ENCODE results near the gene KCNH5. TPM values are rescaled to one million over a fixed set of nuclear protein-coding genes. Genes with fewer than 3 reads are reported as not detected.

The KCNH5 gene
- polyA plus RNA-seq, 2 of the 4 experiments (the other 2 are of a cell fraction): 0.01 TPM; not detected in 1

DNA sequence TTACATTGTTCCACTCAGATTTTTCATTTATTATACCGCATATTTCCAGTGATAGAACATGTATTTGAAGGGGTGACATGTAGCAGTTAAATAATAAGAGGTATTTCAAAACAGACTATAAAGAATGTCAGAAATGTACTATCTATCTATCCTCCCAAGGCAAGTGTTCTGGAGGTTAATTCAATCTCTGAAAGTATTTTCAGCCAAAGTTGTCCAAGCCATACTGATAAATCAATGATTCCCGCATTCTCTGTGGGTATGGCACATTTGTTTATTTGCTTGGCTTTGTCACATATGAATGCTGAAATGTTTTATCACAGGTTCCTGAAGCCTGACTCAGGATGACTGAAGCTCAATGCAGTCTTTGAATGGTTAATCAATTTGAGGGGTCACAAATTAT is 35.8 kb downstream of the KCNH5 start:
- TF ChIP-seq RAD21 (conservative IDR thresholded peaks at IDR 0.05 in 1 of 2, IDR thresholded peaks at IDR 0.05 in 1 of 2) (no peak), ZNF302 (CRISPR knock-in tag; IDR thresholded peaks at IDR 0.05) (no peak)
- ATAC-seq (no peak), DNase-seq (ENCODE audit: low read depth in 1 of 2, low spot score in 1 of 2) (no peak), FAIRE-seq (no peak)
- Histone ChIP-seq H3K27ac (no peak overlapping the region), H3K4me3 (no peak overlapping the region), H3K4me1 (no peaks in the 10 kb centered on the region), H3K4me2 (no peak overlapping the region), H3K9me3 (no peaks in the 10 kb centered on the region)
- ChIA-PET POLR2A (no interaction called here), CTCF (interaction anchor here (1.0 kb wide), 1 partner anchor 14 kb away, joined by 3 read pairs; no protein-coding TSS in a partner anchor)
- 52% methylated on average over 2 of the region's 2 CpGs for WGBS (ENCODE audit: missing lambda C conversion rate)

DNA sequence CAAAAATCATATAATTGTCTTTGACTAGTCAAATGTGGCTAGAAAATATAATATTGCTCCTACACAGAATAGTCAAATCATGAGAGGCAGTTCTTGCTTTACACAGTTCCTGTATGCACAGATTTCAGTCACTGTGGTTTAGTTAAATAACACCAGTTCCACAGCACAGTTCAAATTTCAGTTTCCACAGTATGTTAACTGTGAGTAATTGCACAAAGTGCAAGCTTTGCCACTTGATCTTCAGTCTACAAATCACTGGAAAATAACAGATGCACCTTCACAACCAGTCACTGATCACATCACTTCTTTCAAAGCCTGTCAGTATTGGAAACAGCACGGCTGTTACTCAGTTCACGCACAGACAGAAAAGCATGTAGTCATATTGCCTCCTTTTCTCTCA is 38.7 kb downstream of the KCNH5 start:
- ATAC-seq: no peak
- FAIRE-seq: no peak
- ChIA-PET POLR2A (no interaction called here), CTCF (no interaction called here)
- Histone ChIP-seq H3K4me3 (no peak overlapping the region), H3K4me1 (no peaks in the 10 kb centered on the region), H3K9me3 (no peaks in the 10 kb centered on the region), H3K27ac (no peak overlapping the region), H3K4me2 (no peak overlapping the region)
- no peak for DNase-seq (ENCODE audit: low read depth in 1 of 2, low spot score in 1 of 2)
- WGBS (ENCODE audit: missing lambda C conversion rate): 64% methylated on average over 2 of the region's 2 CpGs
- TF ChIP-seq, protein P1, sequence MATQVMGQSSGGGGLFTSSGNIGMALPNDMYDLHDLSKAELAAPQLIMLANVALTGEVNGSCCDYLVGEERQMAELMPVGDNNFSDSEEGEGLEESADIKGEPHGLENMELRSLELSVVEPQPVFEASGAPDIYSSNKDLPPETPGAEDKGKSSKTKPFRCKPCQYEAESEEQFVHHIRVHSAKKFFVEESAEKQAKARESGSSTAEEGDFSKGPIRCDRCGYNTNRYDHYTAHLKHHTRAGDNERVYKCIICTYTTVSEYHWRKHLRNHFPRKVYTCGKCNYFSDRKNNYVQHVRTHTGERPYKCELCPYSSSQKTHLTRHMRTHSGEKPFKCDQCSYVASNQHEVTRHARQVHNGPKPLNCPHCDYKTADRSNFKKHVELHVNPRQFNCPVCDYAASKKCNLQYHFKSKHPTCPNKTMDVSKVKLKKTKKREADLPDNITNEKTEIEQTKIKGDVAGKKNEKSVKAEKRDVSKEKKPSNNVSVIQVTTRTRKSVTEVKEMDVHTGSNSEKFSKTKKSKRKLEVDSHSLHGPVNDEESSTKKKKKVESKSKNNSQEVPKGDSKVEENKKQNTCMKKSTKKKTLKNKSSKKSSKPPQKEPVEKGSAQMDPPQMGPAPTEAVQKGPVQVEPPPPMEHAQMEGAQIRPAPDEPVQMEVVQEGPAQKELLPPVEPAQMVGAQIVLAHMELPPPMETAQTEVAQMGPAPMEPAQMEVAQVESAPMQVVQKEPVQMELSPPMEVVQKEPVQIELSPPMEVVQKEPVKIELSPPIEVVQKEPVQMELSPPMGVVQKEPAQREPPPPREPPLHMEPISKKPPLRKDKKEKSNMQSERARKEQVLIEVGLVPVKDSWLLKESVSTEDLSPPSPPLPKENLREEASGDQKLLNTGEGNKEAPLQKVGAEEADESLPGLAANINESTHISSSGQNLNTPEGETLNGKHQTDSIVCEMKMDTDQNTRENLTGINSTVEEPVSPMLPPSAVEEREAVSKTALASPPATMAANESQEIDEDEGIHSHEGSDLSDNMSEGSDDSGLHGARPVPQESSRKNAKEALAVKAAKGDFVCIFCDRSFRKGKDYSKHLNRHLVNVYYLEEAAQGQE (IDR thresholded peaks at IDR 0.05): no peak
- no peak for TF ChIP-seq ZNF302 (CRISPR knock-in tag; IDR thresholded peaks at IDR 0.05)
- no peak for TF ChIP-seq TP53 (CRISPR knock-in tag; IDR thresholded peaks at IDR 0.05)
- TF ChIP-seq, protein P2, sequence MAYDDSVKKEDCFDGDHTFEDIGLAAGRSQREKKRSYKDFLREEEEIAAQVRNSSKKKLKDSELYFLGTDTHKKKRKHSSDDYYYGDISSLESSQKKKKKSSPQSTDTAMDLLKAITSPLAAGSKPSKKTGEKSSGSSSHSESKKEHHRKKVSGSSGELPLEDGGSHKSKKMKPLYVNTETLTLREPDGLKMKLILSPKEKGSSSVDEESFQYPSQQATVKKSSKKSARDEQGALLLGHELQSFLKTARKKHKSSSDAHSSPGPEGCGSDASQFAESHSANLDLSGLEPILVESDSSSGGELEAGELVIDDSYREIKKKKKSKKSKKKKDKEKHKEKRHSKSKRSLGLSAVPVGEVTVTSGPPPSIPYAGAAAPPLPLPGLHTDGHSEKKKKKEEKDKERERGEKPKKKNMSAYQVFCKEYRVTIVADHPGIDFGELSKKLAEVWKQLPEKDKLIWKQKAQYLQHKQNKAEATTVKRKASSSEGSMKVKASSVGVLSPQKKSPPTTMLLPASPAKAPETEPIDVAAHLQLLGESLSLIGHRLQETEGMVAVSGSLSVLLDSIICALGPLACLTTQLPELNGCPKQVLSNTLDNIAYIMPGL (CRISPR knock-in tag; IDR thresholded peaks at IDR 0.05; ENCODE audit: borderline replicate concordance): no peak
- TF ChIP-seq KDM5A (IDR thresholded peaks at IDR 0.05): no peak
- TF ChIP-seq ZSCAN20 (CRISPR knock-in tag; IDR thresholded peaks at IDR 0.05): no peak
- no peak for TF ChIP-seq CBX2 (IDR thresholded peaks at IDR 0.05; ENCODE audit: borderline replicate concordance, low read depth)

DNA sequence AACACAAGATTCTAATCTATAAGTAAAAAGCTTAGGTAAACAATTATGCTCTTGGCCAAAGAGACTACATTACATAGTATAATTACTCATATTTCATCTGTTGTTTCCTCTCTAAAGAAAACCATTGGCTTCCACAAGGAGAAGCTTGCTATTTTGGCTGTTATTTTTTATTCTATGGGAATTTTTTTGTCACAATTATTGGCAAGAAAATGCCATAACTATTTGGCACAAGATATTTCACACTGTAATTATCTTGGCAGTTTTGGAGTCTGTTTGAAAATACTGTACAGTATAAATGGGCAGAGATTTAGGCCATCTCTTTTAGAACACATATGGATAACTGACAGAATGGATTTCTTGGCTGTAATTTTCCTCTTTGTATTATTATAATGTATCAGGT is 51.2 kb downstream of the KCNH5 start:
- TF ChIP-seq, protein P3, sequence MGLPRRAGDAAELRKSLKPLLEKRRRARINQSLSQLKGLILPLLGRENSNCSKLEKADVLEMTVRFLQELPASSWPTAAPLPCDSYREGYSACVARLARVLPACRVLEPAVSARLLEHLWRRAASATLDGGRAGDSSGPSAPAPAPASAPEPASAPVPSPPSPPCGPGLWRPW (IDR thresholded peaks at IDR 0.05): no peak
- no peak for TF ChIP-seq ESRRA (IDR thresholded peaks at IDR 0.05; ENCODE audit: borderline replicate concordance, low read length)
- no peak for TF ChIP-seq GATA3 (IDR thresholded peaks at IDR 0.05; ENCODE audit: borderline replicate concordance)
- TF ChIP-seq TP53 (CRISPR knock-in tag; IDR thresholded peaks at IDR 0.05): no peak
- no peak for TF ChIP-seq NFE2L2 (conservative IDR thresholded peaks at IDR 0.05; ENCODE audit: low read length)
- no peak for TF ChIP-seq RNF2 (IDR thresholded peaks at IDR 0.05; ENCODE audit: borderline replicate concordance, low read depth)
- no peak for TF ChIP-seq CEBPB (IDR thresholded peaks at IDR 0.05)
- no peak for TF ChIP-seq ZNF302 (CRISPR knock-in tag; IDR thresholded peaks at IDR 0.05)
- TF ChIP-seq SMC3 (IDR thresholded peaks at IDR 0.05): no peak
- Histone ChIP-seq H3K4me1 (no peaks in the 10 kb centered on the region), H3K4me3 (no peak overlapping the region), H3K9me3 (no peaks in the 10 kb centered on the region), H3K27ac (no peak overlapping the region), H3K4me2 (no peak overlapping the region)
- ATAC-seq: no peak
- no peak for FAIRE-seq
- POLR2A ChIA-PET: no interaction called here
- DNase-seq (ENCODE audit: low read depth in 1 of 2, low spot score in 1 of 2): no peak
- CTCF ChIA-PET: no interaction called here

All from A549 (cell line).